GM23248 (cell line): ENCODE results near the gene ABLIM3. TPM values are rescaled to one million over a fixed set of nuclear protein-coding genes. Genes with fewer than 3 reads are reported as not detected.

Source experiments
- DNase-seq: peaks from one replicate; pipeline ENCODE4 v3.0.0-alpha.2; 2015
- H2AFZ ChIP-seq: fragments of 200-600 bp; sonication (generic); 2 replicates; pipeline ENCODE4 v1.6.1; 2016; ENCODE audit warnings: antibody characterized with exemption
- H3F3A ChIP-seq: fragments of 200-600 bp; sonication (generic); 2 replicates; pipeline ENCODE4 v1.6.1; 2016; ENCODE audit warnings: mild to moderate bottlenecking, antibody characterized with exemption, mixed run types; ENCODE audit not compliant: insufficient read depth
- H3K27ac ChIP-seq: fragments of 200-600 bp; sonication (generic); 2 replicates; pipeline ENCODE4 v1.5.1; 2016; ENCODE audit warnings: mild to moderate bottlenecking
- H3K27me3 ChIP-seq: fragments of 200-600 bp; sonication (generic); replicated peaks from 2 replicates; pipeline ENCODE4 v1.6.1; 2016; ENCODE audit warnings: mild to moderate bottlenecking; ENCODE audit not compliant: insufficient read depth
- H3K36me3 ChIP-seq: fragments of 200-600 bp; sonication (generic); 2 replicates; pipeline ENCODE4 v1.6.1; 2016; ENCODE audit warnings: low read depth, mild to moderate bottlenecking
- H3K4me1 ChIP-seq: fragments of 200-600 bp; sonication (generic); 2 replicates; pipeline ENCODE4 v1.6.1; 2016; ENCODE audit warnings: mild to moderate bottlenecking; ENCODE audit not compliant: insufficient read depth
- H3K4me2 ChIP-seq: fragments of 200-600 bp; sonication (generic); one replicate; pipeline ENCODE4 v1.6.1; 2016; ENCODE audit warnings: mild to moderate bottlenecking; ENCODE audit not compliant: unreplicated experiment
- H3K4me3 ChIP-seq: fragments of 200-600 bp; sonication (generic); 2 replicates; pipeline ENCODE4 v1.5.1; 2016; ENCODE audit warnings: mild to moderate bottlenecking
- H3K79me2 ChIP-seq: fragments of 200-600 bp; sonication (generic); 2 replicates; pipeline ENCODE4 v1.6.1; 2016; ENCODE audit warnings: mild to moderate bottlenecking; ENCODE audit not compliant: insufficient read depth
- H3K9ac ChIP-seq: fragments of 200-600 bp; sonication (generic); 2 replicates; pipeline ENCODE4 v1.6.1; 2016; ENCODE audit warnings: mild to moderate bottlenecking
- H3K9me2 ChIP-seq: fragments of 200-600 bp; sonication (generic); 2 replicates; pipeline ENCODE4 v1.6.1; 2016; ENCODE audit warnings: mixed run types, mild to moderate bottlenecking, moderate library complexity; ENCODE audit not compliant: insufficient read depth
- H3K9me3 ChIP-seq: fragments of 200-600 bp; sonication (generic); one replicate; pipeline ENCODE4 v1.6.1; 2017; ENCODE audit warnings: low read depth
- H4K20me1 ChIP-seq: fragments of 200-600 bp; sonication (generic); 2 replicates; pipeline ENCODE4 v1.6.0; 2016; ENCODE audit not compliant: insufficient read depth
- EZH2 ChIP-seq: fragments of 200-600 bp; sonication (generic); IDR thresholded peaks from 2 replicates; pipeline ENCODE4 v1.6.1; 2018; ENCODE audit warnings: antibody characterized with exemption, mild to moderate bottlenecking; ENCODE audit not compliant: insufficient read depth, poor library complexity, severe bottlenecking
- EZH2phosphoT487 ChIP-seq: fragments of 200-600 bp; sonication (generic); IDR thresholded peaks from 2 replicates; pipeline ENCODE4 v1.6.1; 2018; ENCODE audit warnings: antibody characterized with exemption, moderate library complexity, mild to moderate bottlenecking, low read depth; ENCODE audit not compliant: insufficient read depth
- WGBS, 2 experiments: methylation state at CpG; one replicate each; pipeline ENCODE4 v1.1.6; 2015 to 2017; ENCODE audit warnings: low lambda C conversion rate in 2 of 2, low coverage in 1 of 2; ENCODE audit errors: missing lambda C conversion rate in 2 of 2; 5-methylcytosine and 5-hydroxymethylcytosine counted together
- in situ Hi-C: fragments of 300-500 bp; cut with MboI; formaldehyde crosslinking; loops from 2 replicates; pipeline ENCODE4 v1.15.0; 2020
- polyA plus RNA-seq: library from polyadenylated mRNA; unstranded; fragments of >200 nt; fragmentation: Nextera tagmentation; extraction: Ambion mirVana; gene quantifications from 2 replicates; pipeline ENCODE4 v1.2.1, GENCODE V29; 2016
- total RNA-seq: library from RNA; depleted of rRNA; stranded (reverse); fragments of >200 nt; shearing (Covaris generic); gene quantifications from 2 replicates; pipeline ENCODE4 v1.2.3, GENCODE V29; 2014

The ABLIM3 gene
- total and polyA plus RNA-seq, 2 experiments from 2014 or later = 7.9 to 11.4 TPM

DNA sequence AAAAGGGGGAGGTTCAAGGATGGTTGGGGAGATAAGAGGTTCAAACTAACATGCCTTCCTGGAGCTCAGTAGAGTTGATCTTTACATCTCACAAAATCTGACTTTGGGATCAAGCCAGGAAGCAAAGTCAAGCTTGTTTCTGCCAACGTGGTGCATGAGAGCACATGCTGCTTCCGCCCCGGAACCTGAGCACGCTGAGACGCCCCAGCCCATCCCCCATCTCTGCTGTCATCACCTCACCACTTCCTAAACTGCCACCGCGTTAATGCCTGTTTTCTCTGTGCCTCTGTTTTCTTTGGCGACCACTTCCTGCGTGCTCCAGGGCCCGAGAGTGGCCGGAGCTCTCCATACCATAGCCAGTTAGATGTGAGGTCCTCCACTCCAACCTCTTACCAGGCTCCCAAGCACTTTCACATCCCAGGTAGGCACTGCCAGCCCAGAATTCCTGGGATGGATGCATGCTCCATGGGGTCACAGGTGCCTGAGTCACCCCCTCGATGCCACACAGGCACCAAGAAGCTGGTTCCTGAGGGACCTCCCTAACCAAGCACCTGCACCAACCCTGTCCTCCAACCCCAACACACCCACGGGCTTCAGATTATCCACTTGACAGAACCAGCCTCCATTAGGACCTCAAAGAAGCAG lies 99.2 kb downstream of the ABLIM3 start:
- WGBS, 2 experiments = 81 to 83% methylated on average over 13 of the region's 13 CpGs
- no peaks in the 10 kb centered on the region for H4K20me1 ChIP-seq
- H3K79me2 ChIP-seq = no peaks in the 10 kb centered on the region
- no peaks in the 10 kb centered on the region for H3K4me1 ChIP-seq
- H3K36me3 ChIP-seq = no peaks in the 10 kb centered on the region
- DNase-seq = no peak
- H3K4me3 ChIP-seq = no peak overlapping the region
- in situ Hi-C loops = no loop called here
- no peak overlapping the region for H3K9ac ChIP-seq
- H3K27me3 ChIP-seq = no peaks in the 10 kb centered on the region
- H2AFZ ChIP-seq = no peak overlapping the region
- H3K9me2 ChIP-seq = no peaks in the 10 kb centered on the region
- TF ChIP-seq EZH2 (no peak), EZH2phosphoT487 (no peak)
- H3K9me3 ChIP-seq = no peaks in the 10 kb centered on the region
- H3K4me2 ChIP-seq = no peak overlapping the region
- H3K27ac ChIP-seq = no peak overlapping the region
- H3F3A ChIP-seq = no peaks in the 10 kb centered on the region

DNA sequence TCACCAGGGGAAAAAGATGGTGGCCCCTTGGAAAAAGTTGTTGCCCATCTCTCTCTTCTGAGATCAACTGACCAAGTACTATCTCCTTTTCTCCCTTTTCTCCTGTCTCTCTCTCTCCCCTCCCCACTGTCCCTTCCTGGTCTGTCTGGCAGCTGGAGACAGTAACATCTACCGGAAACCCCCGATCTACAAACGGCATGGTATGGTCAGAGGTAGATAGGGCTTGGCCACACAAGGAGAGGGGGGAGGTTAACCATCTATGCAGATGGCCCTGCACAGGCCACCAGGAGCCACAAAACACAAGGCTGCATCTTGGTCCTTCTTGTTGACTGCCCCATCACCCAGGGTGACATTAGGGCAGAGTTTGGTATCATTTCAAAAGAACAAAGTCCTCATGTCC lies 101.0 kb downstream of the ABLIM3 start:
- in situ Hi-C loops = no loop called here
- no peak for TF ChIP-seq EZH2phosphoT487
- TF ChIP-seq EZH2 = no peak
- 98 to 100% methylated on average over 3 of the region's 3 CpGs for WGBS, 2 experiments
- Histone ChIP-seq H3K4me1 (no peaks in the 10 kb centered on the region), H3K27ac (no peak overlapping the region), H4K20me1 (no peaks in the 10 kb centered on the region), H3K9ac (no peak overlapping the region), H3K4me3 (no peak overlapping the region), H3K9me2 (no peaks in the 10 kb centered on the region), H3F3A (no peaks in the 10 kb centered on the region), H3K9me3 (no peaks in the 10 kb centered on the region), H3K27me3 (no peaks in the 10 kb centered on the region), H3K79me2 (no peaks in the 10 kb centered on the region), H3K36me3 (no peaks in the 10 kb centered on the region), H3K4me2 (no peak overlapping the region), H2AFZ (no peak overlapping the region)
- DNase-seq = no peak

DNA sequence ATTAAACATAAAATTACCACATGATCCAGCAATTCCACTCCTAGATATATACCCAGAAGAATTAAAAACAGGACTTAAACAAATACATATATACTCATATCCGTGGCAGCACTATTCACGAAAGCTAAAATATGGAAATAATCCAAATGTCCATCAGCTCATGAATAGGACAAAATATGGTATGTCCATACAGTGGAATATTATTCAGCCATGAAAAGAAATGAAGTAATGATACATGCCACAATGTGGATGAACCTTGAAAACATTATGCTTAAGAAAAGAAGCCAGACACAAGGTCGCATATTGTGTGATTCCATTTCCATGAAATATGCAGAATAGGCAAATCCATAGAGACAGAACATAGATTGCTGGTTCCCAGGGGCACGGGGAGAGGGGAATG lies 105.6 kb downstream of the ABLIM3 start:
- Histone ChIP-seq H3K9ac (no peak overlapping the region), H3K27me3 (no peaks in the 10 kb centered on the region), H3K4me1 (no peaks in the 10 kb centered on the region), H3K9me3 (no peaks in the 10 kb centered on the region), H3K4me3 (no peak overlapping the region), H3K79me2 (no peaks in the 10 kb centered on the region), H3K36me3 (no peaks in the 10 kb centered on the region), H3K9me2 (no peaks in the 10 kb centered on the region), H3K27ac (no peak overlapping the region), H3F3A (no peaks in the 10 kb centered on the region), H3K4me2 (no peak overlapping the region), H4K20me1 (no peaks in the 10 kb centered on the region), H2AFZ (no peak overlapping the region)
- TF ChIP-seq EZH2 = no peak
- no peak for TF ChIP-seq EZH2phosphoT487
- in situ Hi-C loops = no loop called here
- no peak for DNase-seq
- WGBS, 2 experiments = 94 to 100% methylated on average over 4 of the region's 4 CpGs

DNA sequence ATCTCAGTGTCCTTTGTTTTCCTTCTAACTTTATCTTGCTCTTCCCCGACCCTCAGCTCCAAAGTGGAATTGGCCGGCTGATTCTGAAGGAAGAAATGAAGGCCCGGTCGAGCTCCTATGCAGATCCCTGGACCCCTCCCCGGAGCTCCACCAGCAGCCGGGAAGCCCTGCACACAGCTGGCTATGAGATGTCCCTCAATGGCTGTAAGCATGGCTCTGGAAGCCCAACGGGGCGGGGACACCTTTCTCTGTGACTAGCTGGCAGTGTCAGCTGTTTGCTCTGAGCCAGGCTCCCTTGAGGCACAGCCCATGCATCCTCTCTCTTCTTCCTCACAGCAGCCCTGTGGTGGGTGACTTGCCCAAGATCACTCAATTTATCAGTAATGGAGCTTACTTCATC lies 106.4 kb downstream of the ABLIM3 start:
- no peaks in the 10 kb centered on the region for H3K9me2 ChIP-seq
- H2AFZ ChIP-seq = no peak overlapping the region
- 82 to 84% methylated on average over 8 of the region's 8 CpGs for WGBS, 2 experiments
- no peak overlapping the region for H3K4me2 ChIP-seq
- no peaks in the 10 kb centered on the region for H3K27me3 ChIP-seq
- H3K9me3 ChIP-seq = no peaks in the 10 kb centered on the region
- H3K4me3 ChIP-seq = no peak overlapping the region
- H3K79me2 ChIP-seq = no peaks in the 10 kb centered on the region
- no peak overlapping the region for H3K9ac ChIP-seq
- TF ChIP-seq EZH2phosphoT487 = no peak
- no peak for TF ChIP-seq EZH2
- H3F3A ChIP-seq = no peaks in the 10 kb centered on the region
- no peak overlapping the region for H3K27ac ChIP-seq
- no peaks in the 10 kb centered on the region for H4K20me1 ChIP-seq
- no peaks in the 10 kb centered on the region for H3K4me1 ChIP-seq
- H3K36me3 ChIP-seq = no peaks in the 10 kb centered on the region
- no peak for DNase-seq
- in situ Hi-C loops = no loop called here
